ENCODE data around the gene CDC42. TPM values are rescaled to one million over a fixed set of nuclear protein-coding genes. Genes with fewer than 3 reads are reported as not detected.
A peak's percentile ranks its signal among the peaks of the same experiment; 100 is the strongest.

The CDC42 gene
- total and polyA plus RNA-seq, 2 of the 13 experiments (the other 11 are each of a cell fraction or from before 2014, with no cell fraction given): 138 to 237 TPM

- TF ChIP-seq YY1 (IDR thresholded peaks at IDR 0.05; ENCODE audit: insufficient read depth, insufficient replicate concordance, low read depth, low read length) (peak; percentile 77), CBFB (CRISPR knock-in tag; IDR thresholded peaks at IDR 0.05) (no peak), ZNF691 (CRISPR knock-in tag; IDR thresholded peaks at IDR 0.05; ENCODE audit: borderline replicate concordance, low read depth) (0 out of 2 replicates have a peak, but pooled peaks have one; percentile 32), AKAP8 (CRISPR knock-in tag; IDR thresholded peaks at IDR 0.05) (no peak; the same call in 1 of the 2 replicates), ZNF441 (CRISPR knock-in tag; IDR thresholded peaks at IDR 0.05; ENCODE audit: borderline replicate concordance) (0 out of 2 replicates have a peak, but pooled peaks have one; percentile 30), AFF4 (CRISPR knock-in tag; IDR thresholded peaks at IDR 0.05) (no peak), REXO4 (CRISPR knock-in tag; IDR thresholded peaks at IDR 0.05; ENCODE audit: borderline replicate concordance) (no peak), HNF1B (CRISPR knock-in tag; IDR thresholded peaks at IDR 0.05) (peak; percentile 16; the same call in 1 of the 2 replicates)
- TF ChIP-seq, protein P1, sequence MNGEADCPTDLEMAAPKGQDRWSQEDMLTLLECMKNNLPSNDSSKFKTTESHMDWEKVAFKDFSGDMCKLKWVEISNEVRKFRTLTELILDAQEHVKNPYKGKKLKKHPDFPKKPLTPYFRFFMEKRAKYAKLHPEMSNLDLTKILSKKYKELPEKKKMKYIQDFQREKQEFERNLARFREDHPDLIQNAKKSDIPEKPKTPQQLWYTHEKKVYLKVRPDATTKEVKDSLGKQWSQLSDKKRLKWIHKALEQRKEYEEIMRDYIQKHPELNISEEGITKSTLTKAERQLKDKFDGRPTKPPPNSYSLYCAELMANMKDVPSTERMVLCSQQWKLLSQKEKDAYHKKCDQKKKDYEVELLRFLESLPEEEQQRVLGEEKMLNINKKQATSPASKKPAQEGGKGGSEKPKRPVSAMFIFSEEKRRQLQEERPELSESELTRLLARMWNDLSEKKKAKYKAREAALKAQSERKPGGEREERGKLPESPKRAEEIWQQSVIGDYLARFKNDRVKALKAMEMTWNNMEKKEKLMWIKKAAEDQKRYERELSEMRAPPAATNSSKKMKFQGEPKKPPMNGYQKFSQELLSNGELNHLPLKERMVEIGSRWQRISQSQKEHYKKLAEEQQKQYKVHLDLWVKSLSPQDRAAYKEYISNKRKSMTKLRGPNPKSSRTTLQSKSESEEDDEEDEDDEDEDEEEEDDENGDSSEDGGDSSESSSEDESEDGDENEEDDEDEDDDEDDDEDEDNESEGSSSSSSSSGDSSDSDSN (CRISPR knock-in tag; IDR thresholded peaks at IDR 0.05): no peak; the same call in 1 of the 2 replicates
- TF ChIP-seq, protein P2, sequence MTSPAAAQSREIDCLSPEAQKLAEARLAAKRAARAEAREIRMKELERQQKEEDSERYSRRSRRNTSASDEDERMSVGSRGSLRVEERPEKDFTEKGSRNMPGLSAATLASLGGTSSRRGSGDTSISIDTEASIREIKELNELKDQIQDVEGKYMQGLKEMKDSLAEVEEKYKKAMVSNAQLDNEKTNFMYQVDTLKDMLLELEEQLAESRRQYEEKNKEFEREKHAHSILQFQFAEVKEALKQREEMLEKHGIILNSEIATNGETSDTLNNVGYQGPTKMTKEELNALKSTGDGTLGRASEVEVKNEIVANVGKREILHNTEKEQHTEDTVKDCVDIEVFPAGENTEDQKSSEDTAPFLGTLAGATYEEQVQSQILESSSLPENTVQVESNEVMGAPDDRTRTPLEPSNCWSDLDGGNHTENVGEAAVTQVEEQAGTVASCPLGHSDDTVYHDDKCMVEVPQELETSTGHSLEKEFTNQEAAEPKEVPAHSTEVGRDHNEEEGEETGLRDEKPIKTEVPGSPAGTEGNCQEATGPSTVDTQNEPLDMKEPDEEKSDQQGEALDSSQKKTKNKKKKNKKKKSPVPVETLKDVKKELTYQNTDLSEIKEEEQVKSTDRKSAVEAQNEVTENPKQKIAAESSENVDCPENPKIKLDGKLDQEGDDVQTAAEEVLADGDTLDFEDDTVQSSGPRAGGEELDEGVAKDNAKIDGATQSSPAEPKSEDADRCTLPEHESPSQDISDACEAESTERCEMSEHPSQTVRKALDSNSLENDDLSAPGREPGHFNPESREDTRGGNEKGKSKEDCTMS (CRISPR knock-in tag; conservative IDR thresholded peaks at IDR 0.05): no peak
- TF ChIP-seq, protein P3, sequence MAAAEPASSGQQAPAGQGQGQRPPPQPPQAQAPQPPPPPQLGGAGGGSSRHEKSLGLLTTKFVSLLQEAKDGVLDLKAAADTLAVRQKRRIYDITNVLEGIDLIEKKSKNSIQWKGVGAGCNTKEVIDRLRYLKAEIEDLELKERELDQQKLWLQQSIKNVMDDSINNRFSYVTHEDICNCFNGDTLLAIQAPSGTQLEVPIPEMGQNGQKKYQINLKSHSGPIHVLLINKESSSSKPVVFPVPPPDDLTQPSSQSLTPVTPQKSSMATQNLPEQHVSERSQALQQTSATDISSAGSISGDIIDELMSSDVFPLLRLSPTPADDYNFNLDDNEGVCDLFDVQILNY (CRISPR knock-in tag; conservative IDR thresholded peaks at IDR 0.05): no peak
- TF ChIP-seq, protein P4, sequence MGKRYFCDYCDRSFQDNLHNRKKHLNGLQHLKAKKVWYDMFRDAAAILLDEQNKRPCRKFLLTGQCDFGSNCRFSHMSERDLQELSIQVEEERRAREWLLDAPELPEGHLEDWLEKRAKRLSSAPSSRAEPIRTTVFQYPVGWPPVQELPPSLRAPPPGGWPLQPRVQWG (CRISPR knock-in tag; IDR thresholded peaks at IDR 0.05; ENCODE audit: borderline replicate concordance, low read depth): no peak
These were observed 730 bp downstream of the CDC42 start (continued) for GRCh38 chr1:22053017-22053860.

All from HepG2 (cell line).